Femur (tissue), 1 donor: ENCODE data around the gene TAL1.
"Not testable (repeated sequence)": the region's sequence is repeated elsewhere in the genome, so short reads cannot be mapped to it uniquely, and the experiment has no call there.

Experiments used
- DNase-seq: peaks from one replicate; pipeline ENCODE4 v3.0.0-alpha.2; 2017

Gene TAL1

GRCh38 chr1:47232187-47232874 lies at the start of gene TAL1:
Gene TAL1 (minus strand): TSS chr1:47232225. CDS start chr1:47225888, 6,337 bp downstream.
- no peak for DNase-seq

- no peak for DNase-seq
Observed at GRCh38 chr1:47280142-47280541, 48.1 kb upstream of the TAL1 start.

GRCh38 chr1:47276850-47277249 lies 44.8 kb upstream of the TAL1 start:
- DNase-seq = no peak

DNA sequence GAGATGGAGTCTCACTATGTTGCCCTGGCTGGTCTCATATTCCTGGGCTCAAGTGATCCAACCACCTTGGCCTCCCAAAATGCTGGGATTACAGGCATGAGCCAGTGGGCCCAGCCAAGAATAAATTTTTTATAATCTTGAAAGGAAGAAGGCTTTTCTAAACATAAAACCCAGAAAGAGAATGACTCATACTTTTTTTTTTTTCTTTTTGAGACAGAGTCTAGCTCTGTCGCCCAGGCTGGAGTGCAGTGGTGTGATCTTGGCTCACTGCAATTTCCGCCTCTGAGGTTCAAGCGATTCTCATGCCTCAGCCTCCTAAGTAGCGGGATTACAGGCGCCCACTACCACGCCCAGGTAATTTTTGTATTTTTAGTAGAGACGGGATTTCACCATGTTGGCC lies 43.8 kb upstream of the TAL1 start:
- DNase-seq = not testable (repeated sequence)

DNA sequence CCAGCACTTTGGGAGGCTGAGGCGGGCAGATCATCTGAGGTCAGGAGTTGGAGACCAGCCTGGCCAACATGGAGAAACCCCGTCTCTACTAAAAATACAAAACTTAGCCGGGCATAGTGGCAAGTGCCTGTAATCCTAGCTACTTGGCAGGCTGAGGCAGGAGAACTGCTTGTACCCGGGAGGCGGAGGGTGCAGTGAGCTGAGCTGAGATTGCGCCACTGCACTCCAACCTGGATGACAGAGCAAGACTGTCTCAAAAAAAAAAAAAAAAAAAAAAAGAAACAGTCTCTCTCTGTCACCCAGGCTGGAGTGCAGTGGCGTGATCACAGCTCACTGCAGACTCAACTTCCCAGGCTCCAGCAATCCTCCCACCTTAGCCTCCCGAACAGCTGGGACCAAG lies 33.5 kb upstream of the TAL1 start:
- not testable (repeated sequence) for DNase-seq

DNA sequence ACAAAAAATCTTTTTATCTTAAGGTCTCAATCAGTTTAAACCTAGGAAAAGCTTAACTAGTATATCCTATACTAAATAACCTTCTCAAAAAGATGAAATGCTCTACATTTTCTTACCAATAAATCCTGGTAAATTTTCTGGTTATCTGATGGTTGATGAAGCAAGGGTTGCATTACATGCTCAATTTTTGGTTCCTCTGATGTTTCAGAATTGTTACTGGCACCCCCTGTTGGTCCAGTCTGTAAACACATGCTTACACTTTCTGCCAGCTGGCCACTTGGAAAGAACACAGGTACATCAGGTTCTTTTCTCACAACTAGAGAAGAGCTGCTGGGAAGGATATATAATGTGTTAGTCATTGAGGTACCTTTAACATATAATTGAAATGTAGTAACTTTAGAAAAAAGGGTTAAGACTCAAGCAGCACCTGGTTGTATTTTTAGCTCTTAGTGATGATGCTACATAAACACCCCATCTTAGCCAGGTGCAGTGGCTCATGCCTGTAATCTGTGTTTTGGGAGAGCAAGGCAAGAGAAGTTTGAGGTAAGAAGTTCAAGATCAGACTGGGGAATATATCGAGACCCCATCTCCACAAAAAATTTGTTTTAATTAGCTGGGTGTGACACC lies 30.9 kb upstream of the TAL1 start:
- no peak for DNase-seq

DNA sequence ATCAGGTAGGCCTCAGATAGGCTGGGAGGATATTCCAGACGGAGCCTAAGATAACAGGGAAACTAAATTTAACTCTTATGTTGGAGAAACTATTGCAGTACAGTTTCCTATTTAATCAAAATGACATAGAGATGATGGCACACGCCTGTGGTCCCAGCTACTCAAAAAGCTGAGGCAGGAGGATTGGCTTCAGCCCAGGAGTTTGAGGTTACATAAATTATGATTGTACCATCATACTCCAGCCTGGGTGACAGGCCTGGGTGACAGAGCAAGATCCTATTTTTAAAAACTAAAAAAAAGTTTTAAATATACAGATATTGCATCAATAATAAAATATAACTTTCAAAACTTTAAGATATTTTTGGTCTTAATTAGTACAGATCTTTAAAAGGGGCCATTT lies 25.2 kb upstream of the TAL1 start:
- no peak for DNase-seq

- DNase-seq = no peak
Observed at GRCh38 chr1:47252795-47253194, 20.8 kb upstream of the TAL1 start.

DNA sequence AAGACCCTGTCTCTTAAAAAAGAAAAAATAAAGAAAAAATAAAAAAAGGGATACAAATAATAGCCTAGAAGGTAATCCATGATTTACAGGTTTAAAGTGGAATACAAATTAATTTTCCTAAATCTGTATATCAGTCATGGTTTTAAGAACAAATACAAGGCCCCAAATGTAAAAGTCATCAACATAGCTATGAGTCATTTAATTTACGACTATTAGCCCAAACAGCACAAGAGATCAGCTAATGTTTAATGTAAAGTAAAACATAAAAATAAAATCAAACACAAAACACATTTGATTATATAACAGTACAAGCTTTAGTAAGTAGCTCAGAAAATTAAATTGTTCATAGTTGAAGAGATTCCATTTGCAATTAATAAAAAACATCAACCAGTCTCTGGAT lies 20.3 kb upstream of the TAL1 start:
- no peak for DNase-seq

- DNase-seq = no peak
Observed at GRCh38 chr1:47249755-47250154, 17.7 kb upstream of the TAL1 start.

GRCh38 chr1:47244339-47244862 lies 12.4 kb upstream of the TAL1 start:
- no peak for DNase-seq

- no peak for DNase-seq
Observed at GRCh38 chr1:47243910-47244309, 11.9 kb upstream of the TAL1 start.

DNA sequence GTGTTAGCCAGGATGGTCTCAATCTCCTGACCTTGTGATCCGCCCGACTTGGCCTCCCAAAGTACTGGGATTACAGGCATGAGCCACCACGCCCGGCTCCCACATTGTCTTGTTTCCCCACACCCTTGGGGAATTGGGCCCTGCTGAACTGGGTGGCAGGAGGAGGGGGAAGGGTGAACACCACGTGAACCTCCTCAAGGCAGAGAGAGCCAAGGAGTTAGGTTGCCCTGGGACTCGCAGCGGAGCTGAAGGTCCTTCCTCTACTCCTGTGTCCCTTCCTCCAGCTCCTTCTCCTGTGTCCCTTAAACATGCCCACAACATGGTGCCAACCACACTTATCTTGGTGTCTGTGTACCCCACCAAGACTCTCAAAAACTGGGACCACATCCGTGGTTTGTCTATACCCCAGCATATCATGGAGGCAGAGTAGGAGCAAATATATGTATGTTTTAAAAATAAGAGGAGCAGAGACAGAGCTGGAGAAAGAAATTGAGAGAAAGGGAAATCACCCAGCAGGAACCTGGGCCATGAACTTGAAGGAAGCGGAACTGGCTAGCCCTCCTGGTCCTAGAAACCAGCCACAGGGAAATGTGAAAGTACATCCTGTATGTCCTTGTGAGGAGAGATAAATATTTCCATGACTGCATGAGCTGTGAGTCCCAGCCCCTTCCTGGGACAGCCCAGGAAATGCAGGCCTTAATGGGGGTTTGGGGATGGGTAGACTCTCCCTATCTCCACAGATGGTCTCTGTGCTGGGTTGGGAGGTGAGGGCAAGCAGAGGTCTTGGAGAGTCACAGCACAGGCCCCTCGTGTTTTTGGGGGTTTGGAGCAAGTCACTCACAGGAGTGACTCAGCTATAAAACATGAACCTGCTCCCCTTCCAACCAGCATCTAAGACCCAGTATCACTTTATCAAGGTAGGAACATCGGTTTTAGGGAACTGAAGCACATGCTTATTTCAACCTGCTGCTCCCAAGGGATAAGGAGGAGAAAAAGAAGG lies 9.4 kb upstream of the TAL1 start:
- no peak for DNase-seq

- DNase-seq = no peak
Observed at GRCh38 chr1:47238935-47239592, 7.0 kb upstream of the TAL1 start.

DNA sequence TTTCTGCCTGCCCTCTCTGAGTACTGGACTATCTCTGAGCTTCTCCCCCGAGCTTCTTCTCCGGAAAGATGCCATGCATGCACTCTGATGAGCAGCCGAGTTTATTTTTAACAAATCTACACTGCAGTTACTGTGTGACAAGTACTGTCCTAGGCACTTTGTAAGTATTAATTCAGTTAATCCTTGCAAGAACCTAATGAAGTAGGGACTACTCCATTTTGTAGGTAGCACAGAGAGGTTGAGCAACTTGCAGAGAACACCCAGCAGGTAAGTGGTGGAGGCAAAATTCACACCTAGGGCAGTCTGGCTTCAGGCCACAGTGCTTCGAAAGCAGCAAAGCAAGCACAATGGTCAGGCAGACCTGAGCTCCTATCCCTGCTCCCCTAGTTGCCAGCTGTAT lies 3.8 kb upstream of the TAL1 start:
- no peak for DNase-seq

GRCh38 chr1:47235241-47235681 lies 3.2 kb upstream of the TAL1 start:
- DNase-seq = peak; percentile 56

GRCh38 chr1:47233186-47233585 lies 1.2 kb upstream of the TAL1 start:
- no peak for DNase-seq

- DNase-seq = peak; percentile 65
Observed at GRCh38 chr1:47231301-47232186, 481 bp downstream of the TAL1 start.

- no peak for DNase-seq
Observed at GRCh38 chr1:47230692-47231300, 1.2 kb downstream of the TAL1 start.

DNA sequence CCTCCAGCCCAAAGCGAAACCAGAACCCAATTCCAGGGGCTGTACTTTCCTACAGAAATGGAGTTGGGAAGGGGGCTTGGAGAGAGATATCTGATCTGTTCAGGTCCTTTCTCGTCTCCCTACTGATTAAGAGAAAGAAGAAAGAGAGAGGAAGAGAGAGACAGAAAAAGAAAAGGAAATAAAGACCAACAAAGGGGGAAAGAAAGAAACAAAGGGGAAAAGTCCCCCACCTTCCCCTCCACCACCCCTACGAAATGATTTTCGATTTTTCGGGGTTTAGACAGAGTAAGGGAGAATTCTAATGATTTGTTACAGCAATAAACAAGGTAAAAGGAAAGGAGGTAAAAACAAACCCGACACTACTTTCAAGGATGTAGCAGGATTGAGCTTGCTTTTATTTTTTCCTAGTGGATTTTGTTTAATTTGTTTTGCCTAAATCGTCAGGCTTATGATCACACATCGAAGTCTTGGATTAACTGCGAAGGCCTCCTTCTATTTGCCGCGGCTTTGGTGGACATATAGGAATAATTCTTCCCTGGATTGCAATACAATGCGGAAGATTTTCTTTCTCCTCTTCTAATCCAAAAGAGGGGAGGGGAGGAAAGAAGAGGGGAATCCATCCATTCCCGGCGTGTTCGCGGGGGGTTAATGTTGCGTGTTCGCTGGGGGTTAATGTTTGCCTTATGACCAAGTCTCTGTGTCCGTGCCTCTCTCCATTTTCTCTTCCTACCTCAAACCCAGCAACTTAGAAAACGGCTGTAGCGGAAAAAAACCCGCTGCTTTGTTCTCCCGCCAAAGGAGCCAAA lies 1.9 kb downstream of the TAL1 start:
- no peak for DNase-seq
